Endothelial cell of umbilical vein (primary cell): ENCODE results near the gene MAPKAPK2.

Experiments used
- EZH2 ChIP-seq: IDR thresholded peaks from 2 replicates; pipeline ENCODE4 v1.6.1; 2012; ENCODE audit warnings: borderline replicate concordance, low read depth, mild to moderate bottlenecking, moderate library complexity, low read length, inconsistent platforms; ENCODE audit not compliant: severe bottlenecking
- FOS ChIP-seq: IDR thresholded peaks from 2 replicates; pipeline ENCODE4 v1.6.1; 2011; ENCODE audit warnings: mild to moderate bottlenecking, low read length, moderate library complexity, borderline replicate concordance; ENCODE audit not compliant: insufficient read depth
- JUN ChIP-seq: IDR thresholded peaks from 2 replicates; pipeline ENCODE4 v1.6.1; 2011; ENCODE audit warnings: borderline replicate concordance, low read depth; ENCODE audit not compliant: insufficient read length, insufficient read depth
- MYC ChIP-seq: IDR thresholded peaks from one replicate; pipeline ENCODE4 v1.6.1; 2011; ENCODE audit warnings: mild to moderate bottlenecking, low read depth, low read length
- POLR2A ChIP-seq: IDR thresholded peaks from 2 replicates; pipeline ENCODE4 v1.6.1; 2012; ENCODE audit warnings: low read depth, mild to moderate bottlenecking, control low read depth, low read length
- POLR2AphosphoS5 ChIP-seq: IDR thresholded peaks from 2 replicates; pipeline ENCODE4 v1.6.1; 2012; ENCODE audit warnings: low read depth, mild to moderate bottlenecking, control low read depth, low read length, moderate library complexity; ENCODE audit not compliant: insufficient read depth
- TF ChIP-seq, protein P1 (sequence below): IDR thresholded peaks from 2 replicates; pipeline ENCODE4 v1.6.1; 2011; ENCODE audit not compliant: insufficient read depth, insufficient read length
- TF ChIP-seq, protein P2 (sequence below), 2 donors: IDR thresholded peaks; 1 replicate in 1 of 2; 2 replicates in 1 of 2; pipeline ENCODE4 v1.5.1; 2011; ENCODE audit warnings: low read length in 2 of 2, mild to moderate bottlenecking in 2 of 2, moderate library complexity in 2 of 2, control low read depth in 1 of 2, inconsistent platforms in 1 of 2, low read depth in 1 of 2; ENCODE audit not compliant: insufficient read depth in 1 of 2; ENCODE audit errors: extremely low read depth in 1 of 2

DNA sequence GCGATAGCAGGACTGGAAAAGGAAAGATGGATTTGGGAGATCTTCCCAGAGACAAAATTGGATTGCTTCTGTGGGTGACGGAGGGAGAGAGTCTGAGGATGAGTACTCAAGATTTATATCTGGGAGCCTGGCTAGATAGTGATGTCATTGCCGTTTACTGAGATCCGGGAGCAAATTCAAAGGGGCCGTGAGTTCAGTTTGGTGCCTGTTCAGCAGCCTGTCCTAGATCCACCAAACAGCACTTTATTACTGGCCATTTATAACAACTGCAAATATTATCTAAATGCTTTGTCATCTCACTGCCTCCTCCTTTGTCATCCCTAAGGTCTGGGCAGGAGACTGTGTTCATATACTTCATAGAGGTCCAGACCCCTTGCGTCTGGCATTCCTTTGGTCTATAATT lies 29.2 kb downstream of the MAPKAPK2 start:
- TF ChIP-seq POLR2A (no peak), POLR2AphosphoS5 (no peak), EZH2 (no peak), FOS (no peak), JUN (no peak), MYC (no peak)
- TF ChIP-seq, protein P1, sequence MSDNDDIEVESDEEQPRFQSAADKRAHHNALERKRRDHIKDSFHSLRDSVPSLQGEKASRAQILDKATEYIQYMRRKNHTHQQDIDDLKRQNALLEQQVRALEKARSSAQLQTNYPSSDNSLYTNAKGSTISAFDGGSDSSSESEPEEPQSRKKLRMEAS: no peak
- TF ChIP-seq, protein P2, sequence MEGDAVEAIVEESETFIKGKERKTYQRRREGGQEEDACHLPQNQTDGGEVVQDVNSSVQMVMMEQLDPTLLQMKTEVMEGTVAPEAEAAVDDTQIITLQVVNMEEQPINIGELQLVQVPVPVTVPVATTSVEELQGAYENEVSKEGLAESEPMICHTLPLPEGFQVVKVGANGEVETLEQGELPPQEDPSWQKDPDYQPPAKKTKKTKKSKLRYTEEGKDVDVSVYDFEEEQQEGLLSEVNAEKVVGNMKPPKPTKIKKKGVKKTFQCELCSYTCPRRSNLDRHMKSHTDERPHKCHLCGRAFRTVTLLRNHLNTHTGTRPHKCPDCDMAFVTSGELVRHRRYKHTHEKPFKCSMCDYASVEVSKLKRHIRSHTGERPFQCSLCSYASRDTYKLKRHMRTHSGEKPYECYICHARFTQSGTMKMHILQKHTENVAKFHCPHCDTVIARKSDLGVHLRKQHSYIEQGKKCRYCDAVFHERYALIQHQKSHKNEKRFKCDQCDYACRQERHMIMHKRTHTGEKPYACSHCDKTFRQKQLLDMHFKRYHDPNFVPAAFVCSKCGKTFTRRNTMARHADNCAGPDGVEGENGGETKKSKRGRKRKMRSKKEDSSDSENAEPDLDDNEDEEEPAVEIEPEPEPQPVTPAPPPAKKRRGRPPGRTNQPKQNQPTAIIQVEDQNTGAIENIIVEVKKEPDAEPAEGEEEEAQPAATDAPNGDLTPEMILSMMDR (IDR thresholded peaks at IDR 0.05; ENCODE audit: extremely low read depth in 1 of 2, insufficient read depth in 1 of 2, low read depth in 1 of 2, low read length in 2 of 2): no peak
